ENCODE data around the gene TMEM14C. TPM values are rescaled to one million over a fixed set of nuclear protein-coding genes. Genes with fewer than 3 reads are reported as not detected.
"Not testable (repeated sequence)": the region's sequence is repeated elsewhere in the genome, so short reads cannot be mapped to it uniquely, and the experiment has no call there.

The TMEM14C gene
- total RNA-seq, 1 donor from 2014 or later: 63.2 TPM

DNA sequence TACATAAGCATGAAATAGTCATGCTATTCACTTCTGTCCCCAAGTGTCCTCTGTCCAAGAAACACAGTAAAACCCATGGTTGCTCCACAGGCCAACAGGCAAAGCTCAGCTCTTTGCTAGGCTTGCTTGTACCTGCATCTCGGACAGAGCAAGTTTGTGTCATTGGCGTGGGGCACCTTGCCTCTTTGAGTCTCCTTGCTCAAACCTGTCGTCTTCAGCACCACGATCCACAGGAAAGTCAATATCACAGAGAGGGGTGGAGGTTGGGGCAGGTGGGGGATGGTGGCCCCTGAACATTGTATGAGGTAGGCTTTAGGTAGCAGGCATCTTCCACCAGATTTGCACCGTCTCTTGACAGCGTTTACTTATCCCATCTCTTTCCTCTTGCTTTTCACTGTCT is 20.6 kb downstream of the TMEM14C start:
- Mint-ChIP-seq H3K27ac (no peak overlapping the region), H3K4me3 (ENCODE audit: low read depth) (no peak overlapping the region), H3K27me3 (no peaks in the 10 kb centered on the region), H3K4me1 (ENCODE audit: low read depth) (peaks cover 8% of the 10 kb centered on the region), H3K36me3 (ENCODE audit: insufficient read depth) (peaks cover 3% of the 10 kb centered on the region), H3K9me3 (ENCODE audit: low read depth) (no peaks in the 10 kb centered on the region)
- TF ChIP-seq, protein P1, sequence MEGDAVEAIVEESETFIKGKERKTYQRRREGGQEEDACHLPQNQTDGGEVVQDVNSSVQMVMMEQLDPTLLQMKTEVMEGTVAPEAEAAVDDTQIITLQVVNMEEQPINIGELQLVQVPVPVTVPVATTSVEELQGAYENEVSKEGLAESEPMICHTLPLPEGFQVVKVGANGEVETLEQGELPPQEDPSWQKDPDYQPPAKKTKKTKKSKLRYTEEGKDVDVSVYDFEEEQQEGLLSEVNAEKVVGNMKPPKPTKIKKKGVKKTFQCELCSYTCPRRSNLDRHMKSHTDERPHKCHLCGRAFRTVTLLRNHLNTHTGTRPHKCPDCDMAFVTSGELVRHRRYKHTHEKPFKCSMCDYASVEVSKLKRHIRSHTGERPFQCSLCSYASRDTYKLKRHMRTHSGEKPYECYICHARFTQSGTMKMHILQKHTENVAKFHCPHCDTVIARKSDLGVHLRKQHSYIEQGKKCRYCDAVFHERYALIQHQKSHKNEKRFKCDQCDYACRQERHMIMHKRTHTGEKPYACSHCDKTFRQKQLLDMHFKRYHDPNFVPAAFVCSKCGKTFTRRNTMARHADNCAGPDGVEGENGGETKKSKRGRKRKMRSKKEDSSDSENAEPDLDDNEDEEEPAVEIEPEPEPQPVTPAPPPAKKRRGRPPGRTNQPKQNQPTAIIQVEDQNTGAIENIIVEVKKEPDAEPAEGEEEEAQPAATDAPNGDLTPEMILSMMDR (IDR thresholded peaks at IDR 0.05; ENCODE audit: unreplicated experiment): no peak
- no peak for DNase-seq (ENCODE audit: low spot score, unreplicated experiment)

DNA sequence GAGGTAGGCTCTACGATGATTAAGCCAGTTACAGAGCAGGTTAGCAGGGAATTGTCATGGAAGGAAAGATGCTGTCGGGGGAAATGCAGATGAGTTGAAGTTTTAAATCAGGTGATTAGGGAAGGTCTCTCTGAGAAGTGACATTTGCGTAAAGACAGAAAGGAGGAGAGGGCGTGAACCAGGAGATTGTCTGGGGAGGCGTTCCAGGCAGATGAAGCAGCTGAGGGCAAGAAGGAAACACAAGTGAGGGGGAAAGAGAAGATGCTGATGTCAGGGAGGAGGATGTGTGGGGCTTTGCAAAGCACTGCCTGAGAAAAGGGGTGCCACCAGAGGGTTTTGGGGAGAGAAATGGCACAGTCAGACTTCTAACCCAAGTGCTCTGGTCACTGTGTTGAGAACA is 22.2 kb downstream of the TMEM14C start:
- Mint-ChIP-seq H3K27ac (no peak overlapping the region), H3K4me3 (ENCODE audit: low read depth) (no peak overlapping the region), H3K4me1 (ENCODE audit: low read depth) (peaks cover 24% of the 10 kb centered on the region), H3K36me3 (ENCODE audit: insufficient read depth) (peaks cover 1% of the 10 kb centered on the region), H3K9me3 (ENCODE audit: low read depth) (no peaks in the 10 kb centered on the region), H3K27me3 (no peaks in the 10 kb centered on the region)
- no peak for DNase-seq (ENCODE audit: low spot score, unreplicated experiment)
- TF ChIP-seq, protein P1 (IDR thresholded peaks at IDR 0.05; ENCODE audit: unreplicated experiment): no peak

DNA sequence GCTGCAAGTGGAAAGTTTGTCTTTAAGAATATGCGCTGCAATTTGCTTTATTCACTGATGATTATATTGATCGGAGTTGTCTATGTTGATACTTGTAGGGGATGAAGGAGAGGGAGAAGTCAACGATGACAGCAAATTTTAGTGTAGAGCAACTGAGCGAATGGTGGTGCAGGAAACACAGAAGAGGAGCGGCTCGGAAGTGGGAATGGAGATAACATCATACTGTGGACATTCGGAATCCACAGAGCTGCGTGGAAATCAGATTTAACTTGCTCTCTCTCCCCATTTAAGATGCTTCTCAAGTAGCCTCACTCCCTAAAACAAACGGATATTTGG is 24.0 kb downstream of the TMEM14C start:
- Mint-ChIP-seq H3K9me3 (ENCODE audit: low read depth) (no peaks in the 10 kb centered on the region), H3K4me3 (ENCODE audit: low read depth) (peak overlapping the region; percentile 96), H3K36me3 (ENCODE audit: insufficient read depth) (peaks cover 1% of the 10 kb centered on the region), H3K27me3 (no peaks in the 10 kb centered on the region), H3K27ac (peak overlapping the region; percentile 97), H3K4me1 (ENCODE audit: low read depth) (peaks cover 32% of the 10 kb centered on the region)
- DNase-seq (ENCODE audit: low spot score, unreplicated experiment): no peak
- TF ChIP-seq, protein P1 (IDR thresholded peaks at IDR 0.05; ENCODE audit: unreplicated experiment): no peak

DNA sequence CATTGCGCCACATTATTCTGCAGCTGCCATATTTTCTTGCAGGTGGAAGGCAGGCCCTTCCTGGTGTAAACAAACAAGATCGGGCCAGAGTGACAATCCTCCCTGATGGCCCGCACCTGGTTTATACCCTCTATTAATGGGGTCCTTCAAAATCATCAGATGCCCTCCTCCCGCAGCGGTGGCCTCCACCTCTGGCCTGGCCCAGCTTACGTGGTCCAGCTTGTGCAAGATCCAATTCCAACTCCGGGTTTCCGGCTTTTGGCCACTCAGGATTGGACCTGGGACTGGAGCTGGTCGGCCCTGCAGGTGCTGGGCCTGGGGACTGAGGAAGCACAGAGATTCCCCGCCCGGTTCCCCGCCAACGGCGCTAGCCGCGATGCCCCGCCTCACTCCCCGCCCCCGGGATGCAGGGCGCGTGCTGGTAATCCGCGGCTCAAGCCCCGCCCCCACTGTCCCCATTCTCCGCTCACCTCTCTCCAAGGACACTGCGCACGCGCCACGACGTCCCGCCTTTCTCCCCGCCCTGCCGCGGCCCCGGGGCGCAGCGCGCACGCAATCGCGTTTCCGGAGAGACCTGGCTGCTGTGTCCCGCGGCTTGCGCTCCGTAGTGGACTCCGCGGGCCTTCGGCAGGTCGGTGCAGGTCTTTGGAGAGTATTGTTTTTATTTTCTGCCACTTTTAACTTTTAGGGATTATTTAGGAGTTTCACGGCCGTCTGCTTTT is 24.5 kb downstream of the TMEM14C start, which contains the start of gene TMEM14B:
Gene TMEM14B, plus strand, starts transcription at position 555 of the 722 bp plus-strand sequence. CDS start 1,441 bp downstream, outside the sequence.
- H3K36me3 Mint-ChIP-seq (ENCODE audit: insufficient read depth): peaks cover 4% of the 10 kb centered on the region
- TF ChIP-seq, protein P1 (IDR thresholded peaks at IDR 0.05; ENCODE audit: unreplicated experiment): no peak
- H3K4me3 Mint-ChIP-seq (ENCODE audit: low read depth): peak within 1 kb of the TSS; percentile 96
- H3K9me3 Mint-ChIP-seq (ENCODE audit: low read depth): no peaks in the 10 kb centered on the region
- peak within 1 kb of the TSS; percentile 97 for H3K27ac Mint-ChIP-seq
- H3K4me1 Mint-ChIP-seq (ENCODE audit: low read depth): peaks cover 32% of the 10 kb centered on the region
- peak; percentile 99 for DNase-seq (ENCODE audit: low spot score, unreplicated experiment)
- no peaks in the 10 kb centered on the region for H3K27me3 Mint-ChIP-seq

DNA sequence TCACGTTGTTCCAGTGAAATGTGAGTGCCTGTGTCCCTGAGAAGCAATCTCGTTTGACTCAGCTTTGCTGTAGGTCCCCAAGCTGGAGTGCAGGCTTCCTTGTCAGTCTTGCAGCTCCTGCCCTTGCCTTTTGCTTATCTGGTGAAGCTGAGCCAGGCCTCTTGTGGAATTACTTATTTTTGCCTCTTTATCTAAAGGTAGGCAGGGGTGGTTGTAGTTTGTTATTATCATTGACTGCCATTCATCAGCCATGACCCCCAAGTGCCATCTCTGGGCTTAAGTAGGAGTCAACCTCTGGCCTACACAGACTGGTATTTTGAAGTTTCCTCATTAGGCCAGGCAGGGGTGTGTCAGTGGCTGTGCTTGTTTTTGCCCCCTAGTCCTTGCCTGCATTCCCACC is 26.9 kb downstream of the TMEM14C start:
- H3K9me3 Mint-ChIP-seq (ENCODE audit: low read depth): no peaks in the 10 kb centered on the region
- TF ChIP-seq, protein P1 (IDR thresholded peaks at IDR 0.05; ENCODE audit: unreplicated experiment): no peak
- H3K36me3 Mint-ChIP-seq (ENCODE audit: insufficient read depth): peaks cover 13% of the 10 kb centered on the region
- H3K27ac Mint-ChIP-seq: peak overlapping the region; percentile 94
- peaks cover 32% of the 10 kb centered on the region for H3K4me1 Mint-ChIP-seq (ENCODE audit: low read depth)
- H3K4me3 Mint-ChIP-seq (ENCODE audit: low read depth): peak overlapping the region; percentile 96
- no peaks in the 10 kb centered on the region for H3K27me3 Mint-ChIP-seq
- no peak for DNase-seq (ENCODE audit: low spot score, unreplicated experiment)

DNA sequence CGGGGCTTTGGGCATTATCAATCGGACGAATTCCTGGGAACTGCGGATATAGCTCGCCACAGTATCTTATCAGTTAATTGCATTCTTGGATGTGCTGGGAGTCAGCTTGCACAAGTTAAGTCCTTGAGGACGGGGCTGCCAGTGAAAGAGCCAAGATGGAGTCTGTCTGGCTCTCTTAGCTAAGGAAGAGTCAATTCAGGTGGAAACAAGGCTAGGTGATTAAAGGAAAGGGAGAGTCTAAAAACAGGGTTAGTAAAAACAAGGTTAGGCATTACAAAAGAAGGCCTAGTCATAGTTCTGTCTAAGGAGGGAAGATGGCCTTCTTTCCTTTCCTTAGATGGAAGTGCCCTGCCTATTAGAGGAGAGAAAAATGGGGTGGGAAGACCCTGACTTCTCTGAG is 27.7 kb downstream of the TMEM14C start:
- H3K9me3 Mint-ChIP-seq (ENCODE audit: low read depth); H3K4me3 Mint-ChIP-seq (ENCODE audit: low read depth); DNase-seq (ENCODE audit: low spot score, unreplicated experiment); H3K27me3 Mint-ChIP-seq: not testable (repeated sequence)
- H3K36me3 Mint-ChIP-seq (ENCODE audit: insufficient read depth): peaks cover 18% of the 10 kb centered on the region
- peaks cover 32% of the 10 kb centered on the region for H3K4me1 Mint-ChIP-seq (ENCODE audit: low read depth)
- peak overlapping the region; percentile 81 for H3K27ac Mint-ChIP-seq

DNA sequence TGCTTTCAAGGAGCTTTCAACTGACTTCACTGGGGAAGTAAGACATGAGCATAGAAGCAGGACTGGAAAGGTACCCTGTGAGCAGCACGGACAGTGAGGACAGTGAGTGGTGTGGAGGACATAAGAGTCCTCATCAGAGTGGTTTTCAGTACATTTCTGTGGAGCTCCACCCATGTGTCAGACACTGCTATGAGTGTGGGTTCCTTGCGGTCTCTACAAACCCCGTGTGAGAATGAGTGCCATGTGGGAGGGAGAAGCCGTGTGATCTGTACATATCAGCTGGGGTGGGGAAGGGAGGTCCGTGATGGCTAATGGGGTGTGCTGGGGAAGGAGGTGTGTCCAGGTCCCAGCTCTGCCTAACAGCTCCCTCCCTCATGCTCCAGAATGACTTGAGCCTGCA is 28.9 kb downstream of the TMEM14C start:
- peaks cover 30% of the 10 kb centered on the region for H3K4me1 Mint-ChIP-seq (ENCODE audit: low read depth)
- H3K27me3 Mint-ChIP-seq; H3K9me3 Mint-ChIP-seq (ENCODE audit: low read depth); DNase-seq (ENCODE audit: low spot score, unreplicated experiment); H3K4me3 Mint-ChIP-seq (ENCODE audit: low read depth); H3K27ac Mint-ChIP-seq: not testable (repeated sequence)
- H3K36me3 Mint-ChIP-seq (ENCODE audit: insufficient read depth): peaks cover 24% of the 10 kb centered on the region
